GM18520 (cell line): Measurements from ENCODE around the gene ZFHX2.
"Not testable (repeated sequence)": the region's sequence is repeated elsewhere in the genome, so short reads cannot be mapped to it uniquely, and the experiment has no call there.

ENCODE experiments used
- ATAC-seq: cut with Tn5 transposase; IDR thresholded peaks from one replicate; pipeline ENCODE4 v1.9.1; 2021; ENCODE audit not compliant: unreplicated experiment

ZFHX2 gene

GRCh38 chr14:23544511-23545447 lies 6.8 kb downstream of the ZFHX2 start:
- no peak for ATAC-seq

DNA sequence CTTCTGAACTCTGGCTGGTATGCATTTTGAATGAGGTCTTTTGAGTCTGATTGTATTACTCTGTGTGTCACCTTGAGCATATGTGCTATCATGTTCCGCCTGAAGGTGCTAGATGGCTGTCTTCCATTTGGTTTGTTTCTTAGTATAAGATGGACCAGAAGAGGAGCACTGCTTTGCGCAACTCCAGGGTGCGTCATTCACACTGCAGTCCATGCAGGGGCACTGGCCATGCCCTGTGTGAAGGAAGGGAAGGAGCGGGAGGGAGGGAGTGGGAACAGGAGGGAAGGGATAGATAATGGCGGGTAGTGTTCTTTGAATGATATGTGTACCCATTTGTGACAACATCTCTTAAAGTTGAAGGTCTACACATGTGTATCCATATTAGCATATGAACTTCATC lies 8.2 kb downstream of the ZFHX2 start:
- ATAC-seq: no peak

- ATAC-seq: no peak
Observed at GRCh38 chr14:23542261-23542660, 9.3 kb downstream of the ZFHX2 start.

- no peak for ATAC-seq
Observed at GRCh38 chr14:23540141-23540469, 11.5 kb downstream of the ZFHX2 start.

DNA sequence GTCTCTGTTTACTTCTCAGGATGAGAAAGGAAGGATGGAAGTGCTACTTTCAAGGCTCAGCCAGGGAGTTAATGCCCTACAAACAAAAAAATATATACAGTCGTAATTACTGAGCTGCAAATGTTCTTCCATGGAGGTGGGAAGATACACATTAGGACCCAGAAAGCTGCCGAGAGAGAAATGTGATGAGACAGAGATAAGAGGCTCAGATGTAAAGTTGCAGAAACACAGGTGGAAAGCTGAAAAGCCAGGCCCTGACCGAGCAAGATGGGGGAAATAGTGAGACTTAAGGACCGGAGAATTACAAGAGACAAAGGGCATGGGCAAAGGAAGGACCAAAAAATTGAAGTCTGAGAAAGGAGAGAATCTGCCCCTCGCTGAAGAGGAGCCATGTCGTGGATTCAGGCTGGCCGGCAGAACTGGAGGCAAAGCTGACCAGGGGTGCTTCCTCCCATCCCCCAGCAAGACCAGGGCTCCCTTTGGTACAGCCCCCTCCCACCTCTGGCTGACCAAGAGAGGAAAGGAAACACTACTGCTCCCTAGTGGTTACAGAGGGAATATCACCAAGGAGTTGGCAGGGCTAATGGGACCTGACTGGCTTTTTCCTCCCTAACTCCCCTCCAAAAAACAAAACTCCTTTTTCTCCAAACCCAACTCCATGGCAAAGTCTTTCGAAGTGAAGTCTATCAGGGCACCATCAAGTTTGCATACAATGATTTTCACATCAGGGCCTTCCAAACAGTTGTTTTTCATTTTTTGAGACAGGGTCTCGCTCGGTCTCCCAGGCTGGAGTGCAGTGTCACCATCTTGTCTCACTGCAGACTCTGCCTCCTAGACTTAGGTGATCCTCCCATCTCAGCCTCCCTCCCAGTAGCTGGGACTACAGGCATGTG lies 12.1 kb downstream of the ZFHX2 start:
- ATAC-seq: no peak

- ATAC-seq: no peak
Observed at GRCh38 chr14:23538785-23539184, 12.8 kb downstream of the ZFHX2 start.

DNA sequence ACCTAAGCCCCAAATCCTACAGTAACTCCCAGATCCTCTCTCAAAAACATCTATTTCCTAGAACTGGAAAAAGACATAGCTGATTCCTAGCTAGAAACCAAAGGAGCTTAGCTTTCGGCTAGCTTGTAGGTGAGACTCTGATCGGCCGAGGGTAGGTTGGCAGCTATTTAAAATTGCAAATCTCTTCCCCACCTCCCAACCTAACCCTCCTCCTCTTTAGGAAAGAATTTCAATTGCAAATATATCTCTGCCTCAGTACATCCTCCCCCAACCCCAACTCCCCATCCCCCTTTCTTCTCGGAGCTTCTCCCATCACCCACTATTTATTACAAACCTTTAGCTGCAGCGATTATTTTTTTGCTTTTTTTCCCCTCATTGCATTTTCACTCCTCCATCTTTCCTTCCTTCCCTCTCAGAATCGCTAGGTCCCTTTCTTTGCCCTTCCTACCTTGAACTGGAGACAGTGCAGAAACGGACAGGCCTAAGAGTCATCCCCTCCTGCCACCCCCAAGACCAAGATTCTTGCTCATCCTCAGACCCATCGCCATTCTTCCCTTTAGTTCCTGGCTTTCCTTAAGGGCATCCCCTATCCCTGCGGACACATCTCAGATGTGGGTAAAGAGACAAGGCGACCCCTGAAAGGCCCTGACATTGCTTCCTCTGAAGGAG lies 13.4 kb downstream of the ZFHX2 start:
- no peak for ATAC-seq

- ATAC-seq: no peak
Observed at GRCh38 chr14:23537351-23538049, 14.1 kb downstream of the ZFHX2 start.

DNA sequence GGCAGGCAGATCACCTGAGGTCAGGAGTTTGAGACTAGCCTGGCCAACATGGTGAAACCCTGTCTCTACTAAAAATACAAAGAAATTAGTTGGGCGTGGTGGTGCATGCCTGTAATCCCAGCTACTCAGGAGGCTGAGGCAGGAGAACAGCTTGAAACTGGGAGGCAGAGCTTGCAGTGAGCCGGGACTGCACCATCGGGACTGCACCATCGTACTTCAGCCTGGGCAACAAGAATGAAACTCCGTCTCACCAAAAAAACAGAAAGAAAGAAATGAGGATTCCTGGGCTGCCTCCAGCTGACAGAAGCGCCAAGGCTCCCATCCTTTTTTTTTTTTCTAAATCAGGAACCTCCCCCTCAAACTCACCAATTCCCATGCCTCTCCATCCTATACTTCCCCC lies 14.7 kb downstream of the ZFHX2 start:
- not testable (repeated sequence) for ATAC-seq

DNA sequence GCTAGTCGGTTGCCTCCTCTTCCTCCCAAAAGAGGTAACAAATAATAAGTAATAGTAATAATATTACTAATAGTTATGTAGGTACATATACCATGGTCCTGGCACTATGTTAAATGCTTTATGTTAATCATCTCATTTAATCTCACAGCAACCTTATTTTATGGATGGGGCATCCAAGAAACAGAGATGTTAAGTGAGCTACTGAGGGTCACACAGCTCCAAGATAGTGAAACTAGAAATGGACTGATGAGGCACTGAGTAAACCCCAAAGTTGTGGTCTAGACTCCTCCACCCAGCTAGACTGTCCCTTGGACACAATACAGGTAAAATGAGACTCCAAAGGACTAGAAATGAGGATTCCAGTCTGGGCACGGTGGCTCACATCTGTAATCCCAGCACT lies 15.1 kb downstream of the ZFHX2 start:
- no peak for ATAC-seq

DNA sequence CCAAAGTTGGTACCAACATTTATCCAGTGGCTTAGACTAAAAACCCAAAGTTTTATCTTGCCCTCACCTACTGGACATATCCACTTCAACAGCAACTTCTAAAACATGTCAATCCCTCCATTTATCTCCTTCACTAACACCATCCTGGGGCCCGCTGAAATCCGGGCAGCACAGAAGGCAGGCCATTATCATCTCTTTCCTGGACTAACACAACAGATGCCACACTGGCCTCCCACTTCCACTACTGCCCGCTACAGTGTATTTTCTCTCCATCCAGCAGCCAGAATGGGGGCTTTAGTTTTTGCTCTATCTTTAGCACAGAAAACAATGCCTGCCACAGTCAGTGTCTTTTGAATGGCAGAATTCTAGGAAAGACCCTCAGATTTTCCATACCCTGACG lies 15.6 kb downstream of the ZFHX2 start:
- ATAC-seq: no peak

GRCh38 chr14:23533652-23534435 lies 17.7 kb downstream of the ZFHX2 start:
- ATAC-seq: no peak

GRCh38 chr14:23532658-23533057 lies 18.9 kb downstream of the ZFHX2 start:
- ATAC-seq: no peak

DNA sequence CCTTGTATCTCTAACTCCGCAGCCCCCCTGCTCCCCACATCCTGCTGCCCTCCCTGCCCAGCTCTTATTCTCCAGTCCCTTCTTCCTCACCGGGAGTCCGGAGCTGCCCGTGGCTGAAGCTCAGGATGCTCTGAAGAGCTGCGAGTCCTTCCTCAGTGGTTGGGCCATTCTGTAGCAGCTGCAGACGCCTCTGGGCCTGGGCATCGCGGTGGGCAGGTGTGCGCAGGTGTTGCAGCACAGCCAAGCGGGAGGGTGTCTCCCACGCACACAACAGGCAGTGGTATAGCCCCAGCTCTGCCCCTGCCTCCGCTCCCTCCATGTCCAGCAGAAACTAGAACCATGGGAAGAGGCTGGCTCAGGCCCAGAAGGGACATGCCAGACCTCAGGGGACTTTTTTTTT lies 20.2 kb downstream of the ZFHX2 start:
- no peak for ATAC-seq

- no peak for ATAC-seq
Observed at GRCh38 chr14:23530375-23531055, 21.1 kb downstream of the ZFHX2 start.

DNA sequence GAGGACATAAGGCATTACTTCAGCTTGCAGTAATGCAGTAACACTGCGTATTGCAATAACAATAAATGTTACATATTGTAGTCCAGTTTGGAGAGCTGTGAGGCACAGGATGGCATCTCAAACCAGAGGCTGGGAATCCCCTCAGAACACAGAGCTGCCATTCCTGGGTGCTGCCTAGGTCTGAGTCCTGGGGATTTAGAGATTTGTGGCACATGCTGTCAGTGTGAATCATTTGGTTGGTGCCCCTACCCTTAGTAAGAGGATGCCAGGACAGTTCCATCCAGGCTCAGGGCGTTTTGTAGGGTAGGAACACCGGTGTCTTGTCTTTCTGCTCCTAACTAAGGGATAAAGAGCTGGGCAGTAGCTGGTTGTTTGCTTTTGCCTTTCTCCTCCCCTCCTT lies 22.5 kb downstream of the ZFHX2 start:
- ATAC-seq: no peak

DNA sequence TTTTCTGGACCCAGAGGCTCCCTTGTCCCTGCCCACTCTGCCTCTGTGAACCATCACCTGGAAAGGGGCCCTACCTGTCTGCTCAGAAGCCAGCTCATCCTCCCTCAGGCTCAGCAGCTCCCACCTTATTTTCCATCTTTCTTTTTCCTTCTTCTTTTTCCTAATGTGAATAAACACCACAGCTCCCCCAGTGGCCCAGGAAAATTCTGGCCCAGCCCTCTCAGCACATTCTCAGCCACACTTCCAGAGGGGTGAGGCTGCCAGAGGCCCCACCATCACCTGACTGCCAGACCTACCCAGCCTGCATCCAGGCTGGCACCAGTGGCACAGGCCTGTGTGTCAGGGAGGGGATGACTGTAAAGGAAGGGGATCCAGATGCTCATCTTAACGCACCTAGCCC lies 23.0 kb downstream of the ZFHX2 start:
- no peak for ATAC-seq

DNA sequence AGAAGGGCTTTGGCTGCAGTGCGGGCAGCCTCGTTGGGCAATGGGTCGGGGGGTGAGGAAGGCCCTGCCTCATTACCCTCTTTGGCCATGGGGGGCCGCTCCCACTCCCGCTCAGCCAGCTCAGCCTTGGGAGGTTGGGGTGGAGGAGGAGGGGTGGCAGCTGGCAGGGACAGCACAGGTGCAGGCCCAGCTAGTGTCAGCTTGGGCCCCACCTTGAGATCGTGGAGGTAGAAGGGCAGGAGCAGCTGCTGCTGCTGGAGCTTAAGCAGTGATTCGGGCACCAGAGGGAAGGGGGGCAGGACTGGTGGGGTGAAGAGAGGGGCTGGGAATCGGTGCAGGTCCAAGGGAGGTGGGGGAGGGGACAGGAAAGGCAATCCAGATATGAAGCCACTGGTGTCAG lies 26.0 kb downstream of the ZFHX2 start:
- no peak for ATAC-seq

- ATAC-seq: no peak
Observed at GRCh38 chr14:23524954-23525353, 26.6 kb downstream of the ZFHX2 start.
